NCI-H146 treated with DMSO at 0.1 percent for 48 hours (cell line): Measurements from ENCODE around the gene OR3A3.
"Not testable (repeated sequence)": the region's sequence is repeated elsewhere in the genome, so short reads cannot be mapped to it uniquely, and the experiment has no call there.

ENCODE experiments used
- DNase-seq: peaks from one replicate; lab custom pipeline; 2025; ENCODE audit not compliant: unreplicated experiment; lab: John Stamatoyannopoulos, UW

The OR3A3 gene

GRCh38 chr17:3411070-3411469 is at the start of gene OR3A3:
Gene OR3A3 (plus strand): TSS chr17:3411370.
- DNase-seq, result no peak

- not testable (repeated sequence) for DNase-seq
Observed at GRCh38 chr17:3371167-3371566, 40.0 kb upstream of the OR3A3 start.

- no peak for DNase-seq
Observed at GRCh38 chr17:3378321-3378720, 32.8 kb upstream of the OR3A3 start.

GRCh38 chr17:3381957-3382356 is 29.2 kb upstream of the OR3A3 start:
- DNase-seq, result no peak

- no peak for DNase-seq
Observed at GRCh38 chr17:3385869-3386816, 25.0 kb upstream of the OR3A3 start, which contains the start of gene OR3A2. Gene OR3A2 (minus strand): TSS chr17:3386308.

- DNase-seq, result no peak
Observed at GRCh38 chr17:3389791-3390190, 21.4 kb upstream of the OR3A3 start.

- DNase-seq, result not testable (repeated sequence)
Observed at GRCh38 chr17:3397801-3398200, 13.4 kb upstream of the OR3A3 start.

- DNase-seq, result no peak
Observed at GRCh38 chr17:3398310-3398709, 12.9 kb upstream of the OR3A3 start, which contains the start of gene OR1E1. Gene OR1E1 (minus strand): TSS chr17:3398410. CDS start chr17:3398410, 0 bp downstream.

GRCh38 chr17:3400055-3400454 is 11.1 kb upstream of the OR3A3 start:
- DNase-seq, result no peak

GRCh38 chr17:3401786-3402185 is 9.4 kb upstream of the OR3A3 start:
- DNase-seq, result no peak

GRCh38 chr17:3403856-3404255 is 7.3 kb upstream of the OR3A3 start:
- not testable (repeated sequence) for DNase-seq

GRCh38 chr17:3412216-3412615 is 1.0 kb downstream of the OR3A3 start:
- not testable (repeated sequence) for DNase-seq

- DNase-seq, result no peak
Observed at GRCh38 chr17:3415610-3416009, 4.4 kb downstream of the OR3A3 start.

- no peak for DNase-seq
Observed at GRCh38 chr17:3418222-3418621, 7.1 kb downstream of the OR3A3 start.

- not testable (repeated sequence) for DNase-seq
Observed at GRCh38 chr17:3433215-3433614, 22.0 kb downstream of the OR3A3 start.

GRCh38 chr17:3433741-3434140 is 22.6 kb downstream of the OR3A3 start, which contains the start of gene OR1E2:
Gene OR1E2 (minus strand): TSS chr17:3433841. CDS start chr17:3433841, 0 bp downstream.
- DNase-seq, result no peak

- no peak for DNase-seq
Observed at GRCh38 chr17:3438368-3438767, 27.2 kb downstream of the OR3A3 start.

GRCh38 chr17:3440451-3440850 is 29.3 kb downstream of the OR3A3 start:
- DNase-seq, result no peak

- DNase-seq, result no peak
Observed at GRCh38 chr17:3447625-3448024, 36.5 kb downstream of the OR3A3 start.

- DNase-seq, result no peak
Observed at GRCh38 chr17:3448059-3448665, 37.0 kb downstream of the OR3A3 start.

- not testable (repeated sequence) for DNase-seq
Observed at GRCh38 chr17:3466355-3466754, 55.2 kb downstream of the OR3A3 start.

GRCh38 chr17:3469529-3469928 is 58.4 kb downstream of the OR3A3 start:
- DNase-seq, result no peak
